Bronchial epithelial cell (primary cell): ENCODE data around the gene CCNL2. TPM values are rescaled to one million over a fixed set of nuclear protein-coding genes. Genes with fewer than 3 reads are reported as not detected.
"Not testable (repeated sequence)": the region's sequence is repeated elsewhere in the genome, so short reads cannot be mapped to it uniquely, and the experiment has no call there.

Experiments used
- DNase-seq: peaks from one replicate; pipeline ENCODE4 v3.0.0-alpha.2; 2010; ENCODE audit warnings: low read depth
- FAIRE-seq: peaks from 2 replicates; lab custom pipeline; 2011; peaks lifted over from hg19 to GRCh38; lab: Jason Lieb, UNC
- H3K27me3 ChIP-seq: 2 replicates; pipeline ENCODE4 v1.5.1; 2011; ENCODE audit warnings: low read length; ENCODE audit not compliant: control insufficient read depth, insufficient read depth
- H3K36me3 ChIP-seq: 2 replicates; pipeline ENCODE4 v1.5.1; 2011; ENCODE audit warnings: low read length; ENCODE audit not compliant: control insufficient read depth, insufficient read depth
- H3K4me3 ChIP-seq: 2 replicates; pipeline ENCODE4 v1.5.1; 2011; ENCODE audit warnings: mild to moderate bottlenecking, low read depth, low read length, control low read depth
- CTCF ChIP-seq: IDR thresholded peaks from 2 replicates; pipeline ENCODE4 v1.5.1; 2011; ENCODE audit warnings: mild to moderate bottlenecking, moderate library complexity, low read length, control low read depth, inconsistent platforms; ENCODE audit not compliant: insufficient read depth, severe bottlenecking
- total RNA-seq: library from RNA; depleted of rRNA; stranded (reverse); fragments of >200 nt; gene quantifications from 2 replicates; pipeline ENCODE4 v1.2.1, GENCODE V29; 2014

Gene CCNL2
- total RNA-seq, 1 donor from 2014 or later: 134 TPM

DNA sequence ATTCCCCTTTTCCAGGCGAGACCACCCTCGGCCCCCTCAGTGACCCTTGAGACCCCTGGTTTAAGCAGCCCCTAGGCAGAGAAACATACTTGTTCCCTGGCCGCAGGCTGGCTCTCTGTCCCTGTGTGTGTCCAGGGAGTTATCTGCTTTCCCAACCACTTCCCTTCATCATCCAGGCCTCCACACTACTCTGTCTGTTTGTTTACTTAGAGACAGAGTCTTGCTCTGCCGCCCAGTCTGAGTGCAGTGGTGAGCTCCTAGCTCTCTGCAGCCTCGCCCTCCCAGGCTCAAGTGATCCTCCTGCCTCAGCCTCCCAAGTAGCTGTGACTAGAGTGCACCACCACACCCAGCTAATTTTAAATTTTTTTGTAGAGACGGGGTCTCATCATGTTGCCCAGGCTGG, 30.5 kb upstream of the CCNL2 start:
- FAIRE-seq (no peak), DNase-seq (no peak)
- Histone ChIP-seq H3K27me3 (no peaks in the 10 kb centered on the region), H3K36me3 (no peaks in the 10 kb centered on the region), H3K4me3 (no peak overlapping the region)
- no peak for TF ChIP-seq CTCF

- FAIRE-seq, H3K27me3 ChIP-seq, DNase-seq, H3K4me3 ChIP-seq, H3K36me3 ChIP-seq: not testable (repeated sequence)
Observed at GRCh38 chr1:1428967-1429366, 29.8 kb upstream of the CCNL2 start.

- no peaks in the 10 kb centered on the region for H3K36me3 ChIP-seq
- no peaks in the 10 kb centered on the region for H3K27me3 ChIP-seq
- FAIRE-seq: no peak
- no peak overlapping the region for H3K4me3 ChIP-seq
- no peak for DNase-seq
- TF ChIP-seq CTCF: no peak
Observed at GRCh38 chr1:1428174-1428573, 29.0 kb upstream of the CCNL2 start.

DNA sequence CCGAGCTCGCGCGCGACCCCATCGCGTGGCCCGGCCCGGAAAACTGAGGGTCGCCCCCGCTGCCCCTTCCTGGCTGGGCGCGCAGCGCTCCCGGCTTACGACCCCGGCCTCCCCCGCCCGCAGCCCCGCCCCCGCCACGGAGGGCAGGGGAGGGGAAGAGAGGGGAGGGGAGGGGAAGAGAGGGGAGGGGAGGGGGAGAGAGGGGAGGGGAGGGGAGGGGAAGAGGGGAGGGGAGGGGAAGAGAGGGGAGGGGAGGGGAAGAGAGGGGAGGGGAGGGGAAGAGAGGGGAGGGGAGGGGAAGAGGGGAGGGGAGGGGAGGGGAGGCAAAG, 28.6 kb upstream of the CCNL2 start:
- TF ChIP-seq CTCF: no peak
- no peaks in the 10 kb centered on the region for H3K36me3 ChIP-seq
- H3K27me3 ChIP-seq: no peaks in the 10 kb centered on the region
- no peak for FAIRE-seq
- no peak for DNase-seq
- H3K4me3 ChIP-seq: peak overlapping the region; percentile 16

- Histone ChIP-seq H3K27me3 (no peaks in the 10 kb centered on the region), H3K36me3 (no peaks in the 10 kb centered on the region), H3K4me3 (peak overlapping the region; percentile 16)
- DNase-seq (no peak), FAIRE-seq (no peak)
- no peak for TF ChIP-seq CTCF
Observed at GRCh38 chr1:1427106-1427819, 28.1 kb upstream of the CCNL2 start.

DNA sequence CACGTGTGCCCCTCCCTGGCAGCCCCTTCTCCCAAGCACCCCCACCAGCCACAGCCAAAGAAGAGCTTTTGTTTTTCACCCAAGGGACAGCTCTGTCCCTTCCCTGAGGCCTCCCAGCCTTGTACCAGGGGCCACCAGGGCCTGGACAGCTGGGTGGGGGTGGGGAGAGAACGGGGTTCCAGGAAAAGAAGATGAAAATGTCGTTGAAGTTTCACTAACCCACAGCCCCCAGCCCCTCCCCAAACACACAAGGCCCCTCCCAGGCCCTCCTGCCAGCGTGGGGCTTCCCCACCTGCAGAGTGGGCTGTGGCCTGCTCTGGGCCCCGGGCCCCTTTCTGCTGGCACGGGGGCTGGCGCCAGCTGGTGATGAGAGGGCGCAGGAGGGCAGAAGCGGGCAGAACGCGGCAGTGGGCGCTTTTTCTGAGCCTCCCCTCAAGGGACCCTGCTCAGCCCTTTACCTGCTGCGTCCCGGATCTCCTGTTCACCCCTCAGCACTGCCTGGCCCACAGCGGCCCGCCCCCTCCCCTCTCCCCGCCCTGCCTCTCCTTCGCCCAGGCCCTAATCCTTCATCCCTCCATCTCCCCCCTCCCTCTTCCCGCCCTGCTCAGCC, 27.5 kb upstream of the CCNL2 start:
- FAIRE-seq: no peak

More for the DNA sequence above, 27.5 kb upstream of the CCNL2 start:
- Histone ChIP-seq H3K36me3 (no peaks in the 10 kb centered on the region), H3K4me3 (no peak overlapping the region), H3K27me3 (no peaks in the 10 kb centered on the region)
- no peak for TF ChIP-seq CTCF
- DNase-seq: no peak
